ENCODE measurements around the gene POTEH.
"Not testable (repeated sequence)": the region's sequence is repeated elsewhere in the genome, so short reads cannot be mapped to it uniquely, and the experiment has no call there.

POTEH gene

DNA sequence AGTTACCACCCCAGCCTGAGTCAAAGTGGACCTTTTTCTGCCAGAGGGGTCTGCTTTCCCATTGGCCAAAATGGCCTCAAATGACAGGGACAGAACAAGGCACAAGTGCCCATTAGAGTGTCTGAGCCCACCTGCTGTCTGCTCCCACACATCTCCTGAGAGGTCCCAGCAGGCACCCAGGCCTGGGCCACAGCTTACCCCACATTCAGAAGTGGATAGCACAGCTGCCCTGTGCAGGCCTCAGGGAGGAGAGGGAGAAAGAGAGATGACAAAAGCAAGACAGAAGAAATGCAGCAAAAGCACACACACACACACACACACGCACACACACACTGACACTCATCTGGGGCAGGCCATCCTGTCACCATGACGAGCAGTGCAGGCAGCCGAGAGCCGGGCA, 4.2 kb upstream of the POTEH start:
- not testable (repeated sequence) for H3K27ac ChIP-seq (replicated peaks; ENCODE audit: low read length); H2AFZ ChIP-seq (ENCODE audit: low read length); H2BK12ac ChIP-seq (ENCODE audit: low read length); H3K9ac ChIP-seq (ENCODE audit: low read depth, low read length, poor library complexity); H4K91ac ChIP-seq (ENCODE audit: low read depth, low read length, poor library complexity); H3K4me2 ChIP-seq (ENCODE audit: insufficient read depth, low read length, poor library complexity, severe bottlenecking); H3K36me3 ChIP-seq (replicated peaks in 1 of 2; ENCODE audit: control insufficient read depth in 2 of 2, insufficient read depth in 2 of 2, low read length in 2 of 2); H4K8ac ChIP-seq (ENCODE audit: low read depth, low read length); H3K18ac ChIP-seq (ENCODE audit: low read length); H2AK5ac ChIP-seq (ENCODE audit: low read depth, low read length); H3K23ac ChIP-seq (ENCODE audit: low read depth, low read length, poor library complexity); H2BK5ac ChIP-seq (ENCODE audit: low read length); H3K4ac ChIP-seq (ENCODE audit: low read length); H3K4me3 ChIP-seq (ENCODE audit: low read length in 2 of 2); H3K27me3 ChIP-seq (ENCODE audit: control insufficient read depth in 3 of 3, insufficient read depth in 3 of 3, low read depth in 1 of 3, low read length in 3 of 3); H3K4me1 ChIP-seq (ENCODE audit: control insufficient read depth in 2 of 2, insufficient read depth in 1 of 2, low read depth in 1 of 2, low read length in 2 of 2); H3K9me3 ChIP-seq (replicated peaks in 1 of 2; ENCODE audit: control insufficient read depth in 2 of 2, insufficient read depth in 1 of 2, low read depth in 1 of 2, low read length in 2 of 2); H3K14ac ChIP-seq (ENCODE audit: low read length); H2BK120ac ChIP-seq (ENCODE audit: low read depth, low read length); DNase-seq (ENCODE audit: low spot score); H2BK15ac ChIP-seq (ENCODE audit: low read length); H3K79me1 ChIP-seq (ENCODE audit: low read depth, low read length)
- no CpG with 5 or more reads among the region's 4 CpGs for WGBS, 2 donors (ENCODE audit: extremely low coverage in 2 of 2, insufficient read length in 2 of 2, insufficient replicate concordance in 1 of 2)

GRCh38 chr22:15687086-15687485, 2.7 kb upstream of the POTEH start:
- not testable (repeated sequence) for H2BK15ac ChIP-seq (ENCODE audit: low read length); H2BK12ac ChIP-seq (ENCODE audit: low read length); H2AFZ ChIP-seq (ENCODE audit: low read length); H3K27ac ChIP-seq (replicated peaks; ENCODE audit: low read length); H4K8ac ChIP-seq (ENCODE audit: low read depth, low read length); H2AK5ac ChIP-seq (ENCODE audit: low read depth, low read length); H3K36me3 ChIP-seq (replicated peaks in 1 of 2; ENCODE audit: control insufficient read depth in 2 of 2, insufficient read depth in 2 of 2, low read length in 2 of 2); H3K27me3 ChIP-seq (ENCODE audit: control insufficient read depth in 3 of 3, insufficient read depth in 3 of 3, low read depth in 1 of 3, low read length in 3 of 3); H3K4me3 ChIP-seq (ENCODE audit: low read length in 2 of 2); H3K4me2 ChIP-seq (ENCODE audit: insufficient read depth, low read length, poor library complexity, severe bottlenecking); H3K14ac ChIP-seq (ENCODE audit: low read length); H3K9me3 ChIP-seq (replicated peaks in 1 of 2; ENCODE audit: control insufficient read depth in 2 of 2, insufficient read depth in 1 of 2, low read depth in 1 of 2, low read length in 2 of 2); H3K79me1 ChIP-seq (ENCODE audit: low read depth, low read length); H3K9ac ChIP-seq (ENCODE audit: low read depth, low read length, poor library complexity); H3K18ac ChIP-seq (ENCODE audit: low read length); H3K23ac ChIP-seq (ENCODE audit: low read depth, low read length, poor library complexity); DNase-seq (ENCODE audit: low spot score); H4K91ac ChIP-seq (ENCODE audit: low read depth, low read length, poor library complexity); H3K4ac ChIP-seq (ENCODE audit: low read length); H3K4me1 ChIP-seq (ENCODE audit: control insufficient read depth in 2 of 2, insufficient read depth in 1 of 2, low read depth in 1 of 2, low read length in 2 of 2); H2BK5ac ChIP-seq (ENCODE audit: low read length); H2BK120ac ChIP-seq (ENCODE audit: low read depth, low read length)
- WGBS, 2 donors (ENCODE audit: extremely low coverage in 2 of 2, insufficient read length in 2 of 2, insufficient replicate concordance in 1 of 2) = no CpG with 5 or more reads among the region's 3 CpGs

DNA sequence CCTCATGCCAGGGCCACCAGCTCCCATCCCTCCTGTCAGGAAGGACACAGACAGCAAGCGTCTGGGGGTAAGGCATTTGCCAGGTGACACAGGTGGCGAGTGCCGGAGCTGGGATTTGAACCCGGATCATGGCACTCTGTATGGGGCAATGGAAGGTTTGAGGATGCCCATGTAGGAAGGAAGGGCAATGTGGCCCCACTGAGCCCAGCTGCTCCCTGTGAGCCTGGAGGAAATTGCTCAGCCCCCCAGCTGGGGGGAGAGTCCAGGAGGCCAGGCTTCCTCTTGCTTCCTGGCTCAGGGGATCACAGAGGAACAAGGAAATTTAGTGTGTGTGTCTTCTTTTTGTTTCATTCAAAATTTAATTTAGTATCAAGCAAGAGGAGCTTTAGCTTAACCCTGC, 2.1 kb upstream of the POTEH start:
- not testable (repeated sequence) for H3K27ac ChIP-seq (replicated peaks; ENCODE audit: low read length); H2BK120ac ChIP-seq (ENCODE audit: low read depth, low read length); H2BK15ac ChIP-seq (ENCODE audit: low read length); H4K8ac ChIP-seq (ENCODE audit: low read depth, low read length); H3K9me3 ChIP-seq (replicated peaks in 1 of 2; ENCODE audit: control insufficient read depth in 2 of 2, insufficient read depth in 1 of 2, low read depth in 1 of 2, low read length in 2 of 2); H3K79me1 ChIP-seq (ENCODE audit: low read depth, low read length); H4K91ac ChIP-seq (ENCODE audit: low read depth, low read length, poor library complexity); H3K4me3 ChIP-seq (ENCODE audit: low read length in 2 of 2); H2BK5ac ChIP-seq (ENCODE audit: low read length); H3K14ac ChIP-seq (ENCODE audit: low read length); H3K27me3 ChIP-seq (ENCODE audit: control insufficient read depth in 3 of 3, insufficient read depth in 3 of 3, low read depth in 1 of 3, low read length in 3 of 3); H2BK12ac ChIP-seq (ENCODE audit: low read length); H3K18ac ChIP-seq (ENCODE audit: low read length); H3K4ac ChIP-seq (ENCODE audit: low read length); H3K36me3 ChIP-seq (replicated peaks in 1 of 2; ENCODE audit: control insufficient read depth in 2 of 2, insufficient read depth in 2 of 2, low read length in 2 of 2); H2AFZ ChIP-seq (ENCODE audit: low read length); DNase-seq (ENCODE audit: low spot score); H3K4me2 ChIP-seq (ENCODE audit: insufficient read depth, low read length, poor library complexity, severe bottlenecking); H3K9ac ChIP-seq (ENCODE audit: low read depth, low read length, poor library complexity); H3K23ac ChIP-seq (ENCODE audit: low read depth, low read length, poor library complexity); H3K4me1 ChIP-seq (ENCODE audit: control insufficient read depth in 2 of 2, insufficient read depth in 1 of 2, low read depth in 1 of 2, low read length in 2 of 2); H2AK5ac ChIP-seq (ENCODE audit: low read depth, low read length)
- no CpG with 5 or more reads among the region's 4 CpGs for WGBS, 2 donors (ENCODE audit: extremely low coverage in 2 of 2, insufficient read length in 2 of 2, insufficient replicate concordance in 1 of 2)

GRCh38 chr22:15688090-15688489, 1.7 kb upstream of the POTEH start:
- H4K8ac ChIP-seq (ENCODE audit: low read depth, low read length); H4K91ac ChIP-seq (ENCODE audit: low read depth, low read length, poor library complexity); H3K18ac ChIP-seq (ENCODE audit: low read length); H2AK5ac ChIP-seq (ENCODE audit: low read depth, low read length); H3K36me3 ChIP-seq (replicated peaks in 1 of 2; ENCODE audit: control insufficient read depth in 2 of 2, insufficient read depth in 2 of 2, low read length in 2 of 2); H2AFZ ChIP-seq (ENCODE audit: low read length); H3K27me3 ChIP-seq (ENCODE audit: control insufficient read depth in 3 of 3, insufficient read depth in 3 of 3, low read depth in 1 of 3, low read length in 3 of 3); H3K14ac ChIP-seq (ENCODE audit: low read length); H2BK15ac ChIP-seq (ENCODE audit: low read length); H2BK120ac ChIP-seq (ENCODE audit: low read depth, low read length); H3K9me3 ChIP-seq (replicated peaks in 1 of 2; ENCODE audit: control insufficient read depth in 2 of 2, insufficient read depth in 1 of 2, low read depth in 1 of 2, low read length in 2 of 2); H3K9ac ChIP-seq (ENCODE audit: low read depth, low read length, poor library complexity); H3K4me1 ChIP-seq (ENCODE audit: control insufficient read depth in 2 of 2, insufficient read depth in 1 of 2, low read depth in 1 of 2, low read length in 2 of 2); H2BK12ac ChIP-seq (ENCODE audit: low read length); H3K4me3 ChIP-seq (ENCODE audit: low read length in 2 of 2); H3K79me1 ChIP-seq (ENCODE audit: low read depth, low read length); H2BK5ac ChIP-seq (ENCODE audit: low read length); H3K27ac ChIP-seq (replicated peaks; ENCODE audit: low read length); H3K4me2 ChIP-seq (ENCODE audit: insufficient read depth, low read length, poor library complexity, severe bottlenecking); DNase-seq (ENCODE audit: low spot score); H3K23ac ChIP-seq (ENCODE audit: low read depth, low read length, poor library complexity); H3K4ac ChIP-seq (ENCODE audit: low read length): not testable (repeated sequence)
- WGBS, 2 donors (ENCODE audit: extremely low coverage in 2 of 2, insufficient read length in 2 of 2, insufficient replicate concordance in 1 of 2) = no CpG with 5 or more reads among the region's 2 CpGs

Data from neuronal stem cell (in vitro differentiated cells).